G401 (cell line): ENCODE results near the gene B4GALT2. TPM values are rescaled to one million over a fixed set of nuclear protein-coding genes. Genes with fewer than 3 reads are reported as not detected.
A peak's percentile ranks its signal among the peaks of the same experiment; 100 is the strongest.

Experiments used
- DNase-seq: peaks from one replicate; pipeline ENCODE4 v3.0.0-alpha.2; 2015; ENCODE audit warnings: low spot score
- in situ Hi-C: cut with HindIII; loops from 2 replicates; pipeline ENCODE4 v1.10.0; 2016; ENCODE audit warnings: low sequenced_read_pairs, mixed read lengths
- total RNA-seq: library from RNA; depleted of rRNA; stranded (reverse); fragments of >200 nt; shearing (Covaris generic); gene quantifications from 2 replicates; pipeline ENCODE4 v1.2.3, GENCODE V29; 2014

Gene B4GALT2
- total RNA-seq, 1 experiment from 2014 or later, result 38.9 TPM

DNA sequence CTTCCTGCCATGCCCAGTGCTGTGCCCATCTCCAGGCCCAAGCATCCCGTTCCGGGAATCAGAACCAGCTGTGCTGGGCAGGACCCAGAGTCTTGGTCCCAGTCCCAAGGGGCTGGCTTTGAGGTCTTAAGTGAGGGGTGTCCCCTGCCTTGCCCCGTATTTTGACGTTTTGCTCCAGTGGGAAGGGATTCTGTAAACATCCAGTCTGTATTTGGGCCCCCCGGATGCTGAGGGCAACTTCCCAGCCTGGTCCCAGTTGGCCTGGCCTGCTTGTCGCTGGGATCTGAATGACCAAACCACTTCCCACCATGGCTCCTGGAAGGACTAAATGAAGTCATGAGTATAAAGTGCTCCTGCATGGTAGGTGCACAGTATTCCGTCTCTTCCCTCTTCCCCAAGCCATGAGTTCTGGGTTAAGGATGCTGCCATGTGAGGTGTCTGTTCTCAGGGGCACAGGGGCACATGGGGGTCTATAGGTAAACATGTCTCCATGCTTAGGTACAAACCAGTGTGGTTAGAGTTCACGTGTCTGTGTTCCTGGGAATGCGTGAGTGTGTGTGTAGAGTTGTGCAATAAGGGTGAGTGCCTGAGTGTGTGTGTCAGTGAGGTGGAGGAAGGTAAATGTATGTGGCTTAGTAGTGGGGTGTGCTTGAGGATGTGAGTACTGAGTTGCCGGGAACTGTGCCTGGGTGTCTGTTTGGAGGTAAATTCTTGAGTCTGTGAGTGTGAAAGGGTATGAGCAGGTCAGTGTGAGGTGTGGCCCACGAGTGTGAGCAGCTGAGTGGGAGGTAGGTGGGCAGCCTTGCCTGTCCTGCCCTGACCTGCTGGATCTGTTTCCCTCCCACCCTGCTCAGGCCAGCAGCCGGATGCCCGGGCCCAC lies 1.5 kb downstream of the B4GALT2 start:
- in situ Hi-C loops, result no loop called here
- no peak for DNase-seq

- DNase-seq, result no peak
- in situ Hi-C loops, result no loop called here
Observed at GRCh38 chr1:43981135-43981491, 2.1 kb downstream of the B4GALT2 start.

DNA sequence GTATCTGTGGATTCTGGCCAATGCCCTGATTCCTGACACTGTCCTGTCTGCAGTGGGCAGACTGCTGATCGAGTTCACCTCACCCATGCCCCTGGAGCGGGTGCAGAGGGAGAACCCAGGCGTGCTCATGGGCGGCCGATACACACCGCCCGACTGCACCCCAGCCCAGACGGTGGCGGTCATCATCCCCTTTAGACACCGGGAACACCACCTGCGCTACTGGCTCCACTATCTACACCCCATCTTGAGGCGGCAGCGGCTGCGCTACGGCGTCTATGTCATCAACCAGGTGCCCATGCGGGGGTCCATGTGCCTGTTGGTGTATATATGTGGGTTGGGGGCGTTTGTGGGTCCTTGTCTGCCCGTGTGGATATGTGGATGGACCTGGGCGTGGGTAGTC lies 2.6 kb downstream of the B4GALT2 start:
- DNase-seq, result no peak
- in situ Hi-C loops, result no loop called here

- no peak for DNase-seq
- in situ Hi-C loops, result no loop called here
Observed at GRCh38 chr1:43982241-43982640, 3.2 kb downstream of the B4GALT2 start.

DNA sequence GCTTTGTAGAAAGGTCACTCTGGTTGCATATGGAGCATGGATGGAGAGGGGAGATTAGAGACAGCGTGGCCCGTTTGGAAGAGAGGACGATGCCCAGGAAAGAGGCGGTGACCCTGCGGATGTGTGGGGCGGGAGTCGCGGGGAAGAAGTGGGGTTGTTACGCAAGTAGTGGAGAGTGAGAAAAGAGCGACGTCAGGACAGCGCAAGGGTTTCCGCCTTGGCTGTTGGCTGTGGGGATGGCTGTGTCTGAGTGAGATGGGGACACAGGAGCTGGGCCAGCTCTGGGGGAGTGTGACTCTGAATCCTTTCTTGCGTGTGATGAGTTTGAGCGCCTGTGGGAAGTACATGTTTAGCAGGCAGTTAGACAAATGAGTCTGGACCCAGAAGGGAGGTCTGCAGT lies 3.8 kb downstream of the B4GALT2 start:
- no peak for DNase-seq

GRCh38 chr1:43983253-43983899 lies 4.4 kb downstream of the B4GALT2 start:
- no peak for DNase-seq
- in situ Hi-C loops, result no loop called here

More for the DNA sequence above, 3.8 kb downstream of the B4GALT2 start:
- in situ Hi-C loops, result no loop called here

DNA sequence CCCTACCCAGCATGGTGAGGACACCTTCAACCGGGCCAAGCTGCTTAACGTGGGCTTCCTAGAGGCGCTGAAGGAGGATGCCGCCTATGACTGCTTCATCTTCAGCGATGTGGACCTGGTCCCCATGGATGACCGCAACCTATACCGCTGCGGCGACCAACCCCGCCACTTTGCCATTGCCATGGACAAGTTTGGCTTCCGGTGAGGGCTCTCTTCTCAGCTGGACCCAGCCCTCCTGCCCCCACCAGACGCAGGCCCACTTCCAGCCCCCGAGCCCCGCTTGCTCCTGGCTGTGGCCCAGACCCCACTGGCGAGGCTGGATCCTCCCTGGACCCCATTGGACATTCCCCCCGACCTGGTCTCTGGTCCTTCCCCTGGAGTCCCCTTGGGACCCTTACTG lies 5.8 kb downstream of the B4GALT2 start:
- in situ Hi-C loops, result no loop called here
- DNase-seq, result no peak

DNA sequence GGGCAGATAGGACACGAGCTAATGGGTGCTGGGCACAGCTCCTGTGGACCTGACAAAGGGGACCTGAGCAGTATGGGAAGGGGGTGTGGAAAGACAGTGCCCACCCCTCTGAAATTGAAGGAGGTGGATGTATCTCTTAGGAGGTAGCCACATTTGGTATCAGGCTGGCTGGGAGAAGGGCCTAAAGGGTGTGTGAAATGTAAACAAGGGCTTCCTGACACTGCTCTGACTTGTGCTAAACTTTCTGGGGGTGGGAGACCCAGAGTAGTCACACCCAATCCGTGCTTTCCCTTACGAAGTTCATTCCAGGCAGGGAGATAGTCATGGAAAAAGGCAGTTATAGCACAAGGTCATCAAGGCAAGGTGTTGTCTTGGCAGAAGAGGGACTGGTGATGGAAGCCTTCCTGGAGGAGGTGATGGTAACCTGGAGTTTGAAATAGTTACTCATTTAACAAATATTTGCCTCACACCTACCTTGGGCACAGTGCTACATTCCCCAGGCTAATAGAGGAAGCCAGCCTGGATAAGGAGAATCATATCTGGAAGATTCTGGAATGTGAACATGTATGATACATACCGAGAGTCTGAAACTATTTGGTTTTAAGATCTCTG lies 7.1 kb downstream of the B4GALT2 start:
- in situ Hi-C loops, result no loop called here
- no peak for DNase-seq

- in situ Hi-C loops, result no loop called here
- DNase-seq, result no peak
Observed at GRCh38 chr1:43986712-43987111, 7.7 kb downstream of the B4GALT2 start.

DNA sequence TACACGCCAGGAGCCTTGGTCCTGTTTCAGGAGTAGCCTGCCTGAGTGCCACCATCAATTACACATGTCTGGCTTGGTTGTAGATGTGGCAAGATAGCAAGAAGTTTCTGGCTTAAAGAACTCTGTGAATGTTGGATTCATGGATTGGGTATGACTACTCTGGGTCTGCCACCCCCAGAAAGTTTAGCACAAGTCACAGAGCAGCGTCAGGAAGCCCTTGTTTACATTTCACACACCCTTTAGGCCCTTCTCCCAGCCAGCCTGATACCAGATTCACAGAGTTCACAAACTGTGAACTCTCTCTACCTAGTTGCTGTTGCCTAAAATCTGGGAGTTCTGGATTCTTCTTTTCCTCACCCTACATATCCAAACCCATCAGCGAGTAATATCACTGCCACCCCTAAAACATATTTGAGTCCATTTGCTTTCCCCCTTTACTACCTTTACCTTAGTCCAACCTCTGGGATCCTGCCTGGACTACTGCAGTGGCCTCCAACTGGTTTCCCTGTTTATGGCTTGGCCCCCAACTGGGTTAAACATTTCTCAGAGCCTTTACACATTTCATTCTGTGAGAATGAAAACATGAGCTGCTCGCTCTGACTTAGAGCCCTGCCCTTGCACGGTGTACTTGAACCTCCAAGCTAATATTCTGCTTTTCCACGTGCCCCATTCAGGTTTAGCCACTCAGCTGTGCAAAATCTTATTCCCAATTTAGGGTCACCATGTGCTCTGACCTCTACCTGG lies 8.3 kb downstream of the B4GALT2 start:
- DNase-seq, result no peak
- in situ Hi-C loops, result no loop called here

DNA sequence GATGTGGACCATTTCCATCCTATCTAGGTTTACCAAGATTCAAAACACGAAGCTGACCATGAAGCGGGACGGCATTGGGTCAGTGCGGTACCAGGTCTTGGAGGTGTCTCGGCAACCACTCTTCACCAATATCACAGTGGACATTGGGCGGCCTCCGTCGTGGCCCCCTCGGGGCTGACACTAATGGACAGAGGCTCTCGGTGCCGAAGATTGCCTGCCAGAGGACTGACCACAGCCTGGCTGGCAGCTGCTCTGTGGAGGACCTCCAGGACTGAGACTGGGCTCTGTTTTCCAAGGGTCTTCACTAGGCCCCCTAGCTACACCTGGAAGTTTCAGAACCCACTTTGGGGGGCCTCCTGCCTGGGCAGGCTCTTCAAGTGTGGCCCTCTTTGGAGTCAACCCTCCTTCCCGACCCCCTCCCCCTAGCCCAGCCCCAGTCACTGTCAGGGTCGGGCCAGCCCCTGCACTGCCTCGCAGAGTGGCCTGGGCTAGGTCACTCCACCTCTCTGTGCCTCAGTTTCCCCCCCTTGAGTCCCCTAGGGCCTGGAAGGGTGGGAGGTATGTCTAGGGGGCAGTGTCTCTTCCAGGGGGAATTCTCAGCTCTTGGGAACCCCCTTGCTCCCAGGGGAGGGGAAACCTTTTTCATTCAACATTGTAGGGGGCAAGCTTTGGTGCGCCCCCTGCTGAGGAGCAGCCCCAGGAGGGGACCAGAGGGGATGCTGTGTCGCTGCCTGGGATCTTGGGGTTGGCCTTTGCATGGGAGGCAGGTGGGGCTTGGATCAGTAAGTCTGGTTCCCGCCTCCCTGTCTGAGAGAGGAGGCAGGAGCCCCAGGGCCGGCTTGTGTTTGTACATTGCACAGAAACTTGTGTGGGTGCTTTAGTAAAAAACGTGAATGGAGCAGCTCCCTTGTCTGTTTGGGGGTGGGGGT lies 11.5 kb downstream of the B4GALT2 start:
- no peak for DNase-seq
- in situ Hi-C loops, result no loop called here

DNA sequence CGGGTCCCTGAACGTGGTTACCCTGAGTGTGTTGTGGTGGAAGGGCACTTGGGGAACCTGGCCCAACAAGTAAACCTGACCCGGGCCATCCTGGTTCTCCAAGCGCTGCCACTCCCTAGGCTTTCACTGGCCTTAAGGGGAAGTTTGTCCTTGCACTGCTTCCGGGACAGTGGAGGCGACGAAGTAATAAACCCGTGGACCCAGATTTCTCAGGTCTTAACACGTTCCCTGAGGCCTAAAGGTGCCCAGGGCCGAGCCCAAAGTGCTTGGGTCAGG lies 12.1 kb downstream of the B4GALT2 start:
- in situ Hi-C loops, result no loop called here
- DNase-seq, result no peak

- DNase-seq, result peak; percentile 77
- in situ Hi-C loops, result no loop called here
Observed at GRCh38 chr1:43991476-43992231, 12.6 kb downstream of the B4GALT2 start, which contains the start of gene CCDC24. CCDC24 (plus strand) TSS chr1:43991599; CDS start chr1:43991879, 280 bp downstream.

- in situ Hi-C loops, result no loop called here
- DNase-seq, result no peak
Observed at GRCh38 chr1:43992232-43992995, 13.4 kb downstream of the B4GALT2 start.

DNA sequence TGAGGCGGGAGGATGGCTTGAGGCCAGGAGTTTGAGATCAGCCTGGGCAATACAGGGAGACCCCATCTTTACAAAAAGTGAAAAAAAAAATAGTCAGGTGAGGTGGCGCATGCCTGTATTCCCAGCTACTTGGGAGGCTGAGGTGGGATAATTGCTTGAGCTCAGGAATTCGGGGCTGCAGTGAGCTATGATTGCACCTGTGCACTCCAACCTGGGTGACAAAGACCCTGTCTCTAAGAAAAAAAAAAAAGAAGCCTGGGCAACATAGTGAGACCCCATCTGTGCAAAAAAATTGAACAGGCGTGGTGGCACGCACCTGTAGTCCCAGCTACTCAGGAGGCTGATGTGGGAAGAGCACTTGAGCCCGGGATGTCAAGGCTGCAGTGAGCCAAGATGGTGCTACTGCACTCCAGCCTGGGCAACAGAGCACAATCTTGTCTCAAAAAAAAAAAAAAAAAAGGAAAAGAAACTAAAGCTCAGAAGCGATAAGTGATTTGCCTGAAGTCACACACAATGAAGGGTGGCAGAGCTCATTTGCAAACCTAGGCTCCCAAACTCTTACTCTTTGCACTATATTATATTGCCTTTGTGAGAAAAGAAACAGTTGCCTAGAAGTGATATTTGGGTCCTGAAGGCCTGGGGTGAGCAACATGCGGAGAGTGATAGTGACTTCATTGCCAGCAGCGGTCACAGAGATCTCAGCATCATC lies 14.3 kb downstream of the B4GALT2 start:
- in situ Hi-C loops, result no loop called here

GRCh38 chr1:43994071-43994470 lies 15.1 kb downstream of the B4GALT2 start:
- in situ Hi-C loops, result no loop called here
- DNase-seq, result no peak

More for the DNA sequence above, 14.3 kb downstream of the B4GALT2 start:
- DNase-seq, result no peak
